Loucy (cell line): Measurements from ENCODE around the gene KRTAP10-12.

Source experiments
- EZH2phosphoT487 ChIP-seq: fragments of 200-600 bp; IDR thresholded peaks from 2 replicates; pipeline ENCODE4 v1.6.1; 2018; ENCODE audit warnings: antibody characterized with exemption, mild to moderate bottlenecking, moderate library complexity, borderline replicate concordance
- TF ChIP-seq, protein P1 (sequence below): fragments of 200-600 bp; sonication (generic); conservative IDR thresholded peaks from 2 replicates; pipeline ENCODE4 v1.5.1; 2014; ENCODE audit warnings: mild to moderate bottlenecking, antibody characterized with exemption, low read length

DNA sequence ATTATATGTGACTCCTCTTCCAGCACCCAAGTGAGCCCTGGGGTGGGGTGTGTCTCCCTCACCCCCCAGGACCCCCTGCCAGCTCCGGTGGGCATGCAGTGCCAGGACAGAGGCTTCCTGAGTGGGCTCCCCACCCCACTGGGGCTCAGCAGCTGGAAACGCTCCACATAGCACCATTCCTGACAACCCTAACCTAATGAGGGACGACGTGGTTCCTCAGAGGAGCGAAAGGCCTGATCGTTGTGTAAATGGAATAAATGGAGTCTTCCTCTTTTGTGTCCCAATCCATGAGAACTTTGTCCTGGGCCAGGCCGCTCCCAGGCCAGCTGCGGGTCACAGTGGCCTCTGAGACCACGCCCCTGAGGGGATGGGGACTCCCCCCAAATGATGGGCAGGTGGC is 16.2 kb downstream of the KRTAP10-12 start:
- TF ChIP-seq, protein P1, sequence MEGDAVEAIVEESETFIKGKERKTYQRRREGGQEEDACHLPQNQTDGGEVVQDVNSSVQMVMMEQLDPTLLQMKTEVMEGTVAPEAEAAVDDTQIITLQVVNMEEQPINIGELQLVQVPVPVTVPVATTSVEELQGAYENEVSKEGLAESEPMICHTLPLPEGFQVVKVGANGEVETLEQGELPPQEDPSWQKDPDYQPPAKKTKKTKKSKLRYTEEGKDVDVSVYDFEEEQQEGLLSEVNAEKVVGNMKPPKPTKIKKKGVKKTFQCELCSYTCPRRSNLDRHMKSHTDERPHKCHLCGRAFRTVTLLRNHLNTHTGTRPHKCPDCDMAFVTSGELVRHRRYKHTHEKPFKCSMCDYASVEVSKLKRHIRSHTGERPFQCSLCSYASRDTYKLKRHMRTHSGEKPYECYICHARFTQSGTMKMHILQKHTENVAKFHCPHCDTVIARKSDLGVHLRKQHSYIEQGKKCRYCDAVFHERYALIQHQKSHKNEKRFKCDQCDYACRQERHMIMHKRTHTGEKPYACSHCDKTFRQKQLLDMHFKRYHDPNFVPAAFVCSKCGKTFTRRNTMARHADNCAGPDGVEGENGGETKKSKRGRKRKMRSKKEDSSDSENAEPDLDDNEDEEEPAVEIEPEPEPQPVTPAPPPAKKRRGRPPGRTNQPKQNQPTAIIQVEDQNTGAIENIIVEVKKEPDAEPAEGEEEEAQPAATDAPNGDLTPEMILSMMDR: no peak
- no peak for TF ChIP-seq EZH2phosphoT487
